RWPE1 (cell line): ENCODE data around the gene UQCC5.
A peak's percentile ranks its signal among the peaks of the same experiment; 100 is the strongest.

Source experiments
- CTCF ChIA-PET: fragments of 350-600 bp; sonication (Branson Sonifier 250); formaldehyde crosslinking; extraction: SDS; loops from one replicate; lab custom pipeline; 2021; lab: Yijun Ruan, JAX
- POLR2A ChIA-PET: fragments of 400-600 bp; formaldehyde crosslinking; extraction: SDS; loops from one replicate; lab custom pipeline; 2020; ENCODE audit warnings: antibody characterized with exemption; ENCODE audit not compliant: low non-redundant PET; lab: Yijun Ruan, JAX
- DNase-seq: peaks from one replicate; pipeline ENCODE4 v3.0.0; 2012; ENCODE audit warnings: low spot score
- H3K27ac ChIP-seq: fragments of 450-650 bp; 2 replicates; pipeline ENCODE4 v1.5.1; 2017
- TF ChIP-seq, protein P1 (sequence below): fragments of 450-650 bp; conservative IDR thresholded peaks from 2 replicates; pipeline ENCODE4 v1.5.1; 2017; ENCODE audit warnings: low read depth, mild to moderate bottlenecking

Gene UQCC5

DNA sequence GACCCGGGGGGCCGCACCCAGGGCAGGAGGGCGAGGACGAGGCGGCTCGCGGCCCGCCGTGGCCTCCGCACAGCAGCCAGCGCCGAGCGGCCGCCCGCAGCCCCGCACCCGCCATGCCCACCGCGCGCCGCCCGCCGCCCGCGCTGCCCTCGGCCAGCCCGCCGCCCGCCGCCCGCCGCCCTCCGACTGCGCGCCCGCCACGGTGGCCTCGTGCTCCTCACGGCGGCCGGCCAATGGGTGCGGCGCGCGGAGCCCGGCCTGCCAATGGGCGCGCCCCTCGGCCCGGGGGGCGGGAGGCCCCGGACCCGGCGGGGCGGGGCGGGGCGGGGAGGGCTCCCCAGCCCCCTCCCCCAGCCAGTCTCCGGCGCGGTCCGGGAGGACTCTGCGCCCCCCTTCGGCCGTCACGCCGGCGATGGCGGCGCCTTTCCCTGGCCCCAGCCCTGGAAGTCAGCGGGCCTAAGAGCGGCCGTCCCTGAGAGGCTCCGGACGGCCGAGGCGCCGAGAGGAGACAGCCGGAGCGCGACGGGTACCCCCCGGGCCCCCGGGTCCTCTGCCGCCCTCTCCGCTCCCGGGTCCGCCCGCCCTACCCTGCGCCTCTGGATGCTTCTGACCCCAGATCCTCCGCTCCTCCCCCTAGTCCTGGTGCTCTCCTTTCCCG is 2.7 kb upstream of the UQCC5 start, which contains the start of gene NT5DC2:
Gene NT5DC2 (minus strand): TSS at position 235 of the 658 bp plus-strand sequence. CDS start 120 bp downstream, at position 115.
- H3K27ac ChIP-seq = peak within 1 kb of the TSS; percentile 90
- ChIA-PET CTCF (no interaction called here), POLR2A (no interaction called here)
- peak; percentile 63 for DNase-seq
- TF ChIP-seq, protein P1, sequence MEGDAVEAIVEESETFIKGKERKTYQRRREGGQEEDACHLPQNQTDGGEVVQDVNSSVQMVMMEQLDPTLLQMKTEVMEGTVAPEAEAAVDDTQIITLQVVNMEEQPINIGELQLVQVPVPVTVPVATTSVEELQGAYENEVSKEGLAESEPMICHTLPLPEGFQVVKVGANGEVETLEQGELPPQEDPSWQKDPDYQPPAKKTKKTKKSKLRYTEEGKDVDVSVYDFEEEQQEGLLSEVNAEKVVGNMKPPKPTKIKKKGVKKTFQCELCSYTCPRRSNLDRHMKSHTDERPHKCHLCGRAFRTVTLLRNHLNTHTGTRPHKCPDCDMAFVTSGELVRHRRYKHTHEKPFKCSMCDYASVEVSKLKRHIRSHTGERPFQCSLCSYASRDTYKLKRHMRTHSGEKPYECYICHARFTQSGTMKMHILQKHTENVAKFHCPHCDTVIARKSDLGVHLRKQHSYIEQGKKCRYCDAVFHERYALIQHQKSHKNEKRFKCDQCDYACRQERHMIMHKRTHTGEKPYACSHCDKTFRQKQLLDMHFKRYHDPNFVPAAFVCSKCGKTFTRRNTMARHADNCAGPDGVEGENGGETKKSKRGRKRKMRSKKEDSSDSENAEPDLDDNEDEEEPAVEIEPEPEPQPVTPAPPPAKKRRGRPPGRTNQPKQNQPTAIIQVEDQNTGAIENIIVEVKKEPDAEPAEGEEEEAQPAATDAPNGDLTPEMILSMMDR = no peak

DNA sequence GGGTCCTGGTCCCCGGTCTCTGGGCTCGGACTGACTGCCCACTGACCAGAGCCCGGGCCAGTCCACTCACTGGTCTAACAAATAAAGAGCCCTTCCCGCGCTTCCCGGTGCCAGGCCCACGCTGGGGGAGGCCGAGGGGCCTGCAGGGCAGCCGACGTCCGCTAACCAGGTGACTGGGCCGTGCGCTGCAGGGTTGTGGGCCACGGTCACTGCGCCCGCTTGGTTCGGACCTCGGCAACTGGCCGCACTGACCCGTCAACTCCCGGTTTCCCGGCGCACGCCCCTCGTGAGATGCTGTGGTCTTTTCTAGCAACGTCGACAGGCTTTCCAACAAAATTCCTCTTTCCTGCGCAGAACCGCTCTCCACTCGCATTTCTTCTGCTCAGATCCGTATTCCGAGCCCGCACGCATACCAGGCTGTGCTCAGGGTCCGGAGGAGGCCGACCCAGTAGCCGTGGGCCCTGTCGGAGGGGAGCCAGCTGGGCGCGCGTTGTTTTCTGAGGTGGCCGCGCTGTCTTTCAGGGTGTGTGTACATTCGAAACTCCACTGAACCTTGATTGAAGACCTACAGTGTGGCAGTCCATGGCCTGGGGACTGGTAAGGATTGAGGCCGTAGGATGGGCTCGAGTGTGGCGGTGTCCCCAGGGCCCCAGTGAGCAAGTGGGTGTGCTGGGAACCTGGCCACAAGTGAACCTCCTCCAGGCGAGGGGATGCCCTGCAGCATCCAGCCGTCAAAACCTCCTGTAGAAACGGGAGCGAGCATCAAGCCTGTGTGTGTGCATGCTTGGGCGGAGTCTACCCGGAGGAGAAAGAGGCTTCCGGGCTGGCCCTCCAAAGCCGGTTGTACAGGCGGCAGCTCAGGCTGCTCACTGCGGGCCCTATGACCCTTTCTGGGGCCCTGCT is 1.9 kb upstream of the UQCC5 start:
- DNase-seq = no peak
- CTCF ChIA-PET = interaction anchor here (1.0 kb wide), 1 partner anchor 8 kb away, joined by 3 read pairs; no protein-coding TSS in a partner anchor
- POLR2A ChIA-PET = no interaction called here
- peak overlapping the region; percentile 90 for H3K27ac ChIP-seq
- TF ChIP-seq, protein P1 = no peak

DNA sequence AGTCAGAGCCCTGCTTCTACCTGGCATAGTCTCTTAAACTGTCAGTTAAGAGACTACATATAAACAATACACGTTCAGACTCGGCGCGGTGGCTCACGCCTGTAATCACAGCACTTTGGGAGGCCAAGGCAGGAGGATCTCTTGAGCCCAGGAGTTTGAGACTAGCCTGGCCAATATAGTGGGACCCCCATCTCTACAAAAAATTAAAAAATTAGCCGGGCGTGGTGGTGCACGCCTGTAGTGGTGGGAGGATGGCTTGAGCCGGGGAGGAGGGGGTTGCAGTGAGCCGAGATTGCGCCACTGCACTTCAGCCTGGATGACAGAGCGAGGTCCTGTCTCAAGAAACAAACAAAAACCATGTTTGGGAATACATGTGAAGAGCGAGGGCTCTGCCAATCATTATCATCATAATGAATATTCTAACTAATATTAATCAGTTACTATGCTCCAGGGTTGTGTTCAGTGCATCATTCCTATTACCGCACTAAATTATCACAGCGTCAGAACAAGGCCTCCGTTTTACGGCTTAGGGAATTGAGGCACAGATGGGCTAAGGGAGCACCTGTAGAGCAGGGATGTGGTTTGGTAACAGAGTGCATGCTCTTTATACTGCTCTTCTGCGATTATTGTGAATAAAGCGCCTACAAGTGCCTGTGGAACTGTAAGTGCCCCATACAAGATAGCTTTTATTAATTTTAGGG is 844 bp upstream of the UQCC5 start:
- H3K27ac ChIP-seq = peak overlapping the region; percentile 90
- ChIA-PET CTCF (interaction anchor here (1.0 kb wide), 1 partner anchor 9 kb away, joined by 3 read pairs; no protein-coding TSS in a partner anchor), POLR2A (no interaction called here)
- no peak for DNase-seq
- TF ChIP-seq, protein P1 = no peak

DNA sequence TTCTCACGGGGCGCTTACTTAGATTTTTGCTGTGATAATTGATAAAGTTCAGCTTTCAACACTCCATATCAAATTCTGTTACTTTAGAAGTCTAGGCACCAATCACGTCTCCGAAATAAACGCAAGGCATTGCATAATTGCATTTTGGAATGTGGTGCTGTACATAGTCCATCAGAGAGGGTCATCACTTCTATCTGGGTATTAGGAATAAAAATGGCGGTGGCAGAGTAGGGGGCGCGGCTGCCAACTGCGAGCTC is 365 bp upstream of the UQCC5 start:
- ChIA-PET POLR2A (no interaction called here), CTCF (no interaction called here)
- TF ChIP-seq, protein P1 = no peak
- H3K27ac ChIP-seq = peak overlapping the region; percentile 90
- DNase-seq = no peak

DNA sequence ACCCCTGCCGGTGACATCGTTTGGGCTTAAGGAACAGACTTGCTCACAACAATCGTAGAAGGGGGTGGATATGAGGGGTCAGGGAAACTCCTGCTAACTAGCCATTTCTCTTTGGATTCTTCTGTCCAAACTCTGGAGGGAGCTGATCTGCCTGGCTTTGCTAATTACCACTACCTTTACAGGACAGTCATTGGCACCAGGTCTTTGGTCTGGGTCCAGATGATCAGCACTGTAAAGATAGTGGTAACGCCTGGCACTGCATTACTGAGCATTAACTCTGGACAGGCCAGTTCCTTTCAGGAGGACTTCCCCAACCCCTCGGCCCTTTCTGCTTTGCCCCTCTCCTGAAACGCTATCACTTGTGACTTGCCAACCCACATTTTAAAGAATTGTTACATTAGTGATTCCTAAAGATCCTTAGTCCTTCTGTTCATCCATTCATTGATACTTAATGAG is 788 bp downstream of the UQCC5 start:
- ChIA-PET POLR2A (no interaction called here), CTCF (no interaction called here)
- peak; percentile 14 for DNase-seq
- TF ChIP-seq, protein P1 = no peak
- peak overlapping the region; percentile 90 for H3K27ac ChIP-seq

DNA sequence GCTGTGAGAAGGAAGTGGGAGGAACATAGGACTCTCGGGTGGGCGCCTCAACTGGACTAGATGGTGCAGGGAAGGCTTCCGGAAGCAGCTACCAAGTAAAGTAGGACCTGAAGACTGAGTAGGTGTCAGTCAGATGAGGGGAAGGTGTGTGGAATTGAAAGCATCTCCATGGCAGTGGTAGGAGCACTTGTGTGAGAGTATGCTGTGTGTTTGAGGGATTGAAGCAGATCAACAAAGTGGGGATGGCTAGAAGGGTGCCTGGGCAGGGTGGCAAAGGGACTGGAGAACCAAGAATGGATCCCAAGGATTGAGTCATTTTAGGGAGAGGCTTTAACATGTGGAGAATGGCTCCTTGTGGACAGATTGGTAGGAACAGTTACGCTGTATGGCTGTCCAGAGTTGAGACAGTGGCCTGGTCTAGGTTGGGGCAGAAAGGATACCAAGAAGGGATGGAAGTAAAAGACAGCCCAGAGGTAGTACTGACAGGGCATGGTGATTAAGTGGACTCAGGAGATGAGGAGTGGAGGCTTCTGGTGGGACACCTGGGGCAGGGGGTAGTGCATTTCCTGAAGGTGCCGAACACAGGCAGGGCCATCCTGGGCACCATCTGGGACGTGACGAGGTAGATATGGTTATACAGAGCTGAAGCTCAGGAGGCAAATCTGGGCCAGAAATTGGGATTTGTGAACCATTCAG is 1.5 kb downstream of the UQCC5 start:
- TF ChIP-seq, protein P1 = no peak
- POLR2A ChIA-PET = no interaction called here
- H3K27ac ChIP-seq = peak overlapping the region; percentile 90
- CTCF ChIA-PET = no interaction called here
- no peak for DNase-seq
